Activated CD4-positive, alpha-beta T cell treated with anti-CD3 and anti-CD28 coated beads for 36 hours (primary cell): Measurements from ENCODE around the gene ZBTB40. TPM values are rescaled to one million over a fixed set of nuclear protein-coding genes. Genes with fewer than 3 reads are reported as not detected.
A peak's percentile ranks its signal among the peaks of the same experiment; 100 is the strongest.

Experiments used
- ATAC-seq: fragments of 200-7000 bp; cut with Tn5 transposase; one replicate; pipeline ENCODE4 v1.10.0; 2021; ENCODE audit warnings: mild to moderate bottlenecking, moderate library complexity
- CTCF ChIA-PET: fragments of 350-600 bp; sonication (Branson Sonifier 250); formaldehyde crosslinking; loops from one replicate; lab custom pipeline; 2021; ENCODE audit warnings: antibody characterized with exemption; lab: Charles Lee
- POLR2A ChIA-PET: fragments of 350-600 bp; sonication (Branson Sonifier 250); formaldehyde crosslinking; loops from one replicate; lab custom pipeline; 2021; ENCODE audit warnings: antibody characterized with exemption, inconsistent platforms; lab: Charles Lee
- DNase-seq: peaks from one replicate; pipeline ENCODE4 v3.0.0-alpha.2; 2020
- H3K27ac Mint-ChIP-seq: one replicate; pipeline ENCODE4 v1.8.0; 2021; ENCODE audit warnings: mixed read lengths
- H3K27me3 Mint-ChIP-seq: one replicate; pipeline ENCODE4 v1.8.0; 2021; ENCODE audit warnings: mixed read lengths
- H3K36me3 Mint-ChIP-seq: one replicate; pipeline ENCODE4 v1.8.0; 2021; ENCODE audit warnings: low read depth, mixed read lengths
- H3K4me1 Mint-ChIP-seq: one replicate; pipeline ENCODE4 v1.8.0; 2021; ENCODE audit warnings: mixed read lengths
- H3K4me3 Mint-ChIP-seq: one replicate; pipeline ENCODE4 v1.8.0; 2021; ENCODE audit warnings: mild to moderate bottlenecking, moderate library complexity, mixed read lengths
- H3K9me3 Mint-ChIP-seq: one replicate; pipeline ENCODE4 v1.8.0; 2021; ENCODE audit warnings: low read depth, mixed read lengths
- intact Hi-C, 2 experiments: fragments of 100-400 bp; cut with DNase I in 1 of 2; cut with micrococcal nuclease in 1 of 2; formaldehyde crosslinking; loops; one replicate each; pipeline versions ENCODE4 v1.14.2 to v1.15.1; 2022 to 2024; cut with DNase I, micrococcal nuclease
- total RNA-seq, 2 experiments: library from RNA; stranded (reverse); gene quantifications; one replicate each; pipeline ENCODE4 v1.2.3, GENCODE V29; 2021

Gene ZBTB40, protein sequence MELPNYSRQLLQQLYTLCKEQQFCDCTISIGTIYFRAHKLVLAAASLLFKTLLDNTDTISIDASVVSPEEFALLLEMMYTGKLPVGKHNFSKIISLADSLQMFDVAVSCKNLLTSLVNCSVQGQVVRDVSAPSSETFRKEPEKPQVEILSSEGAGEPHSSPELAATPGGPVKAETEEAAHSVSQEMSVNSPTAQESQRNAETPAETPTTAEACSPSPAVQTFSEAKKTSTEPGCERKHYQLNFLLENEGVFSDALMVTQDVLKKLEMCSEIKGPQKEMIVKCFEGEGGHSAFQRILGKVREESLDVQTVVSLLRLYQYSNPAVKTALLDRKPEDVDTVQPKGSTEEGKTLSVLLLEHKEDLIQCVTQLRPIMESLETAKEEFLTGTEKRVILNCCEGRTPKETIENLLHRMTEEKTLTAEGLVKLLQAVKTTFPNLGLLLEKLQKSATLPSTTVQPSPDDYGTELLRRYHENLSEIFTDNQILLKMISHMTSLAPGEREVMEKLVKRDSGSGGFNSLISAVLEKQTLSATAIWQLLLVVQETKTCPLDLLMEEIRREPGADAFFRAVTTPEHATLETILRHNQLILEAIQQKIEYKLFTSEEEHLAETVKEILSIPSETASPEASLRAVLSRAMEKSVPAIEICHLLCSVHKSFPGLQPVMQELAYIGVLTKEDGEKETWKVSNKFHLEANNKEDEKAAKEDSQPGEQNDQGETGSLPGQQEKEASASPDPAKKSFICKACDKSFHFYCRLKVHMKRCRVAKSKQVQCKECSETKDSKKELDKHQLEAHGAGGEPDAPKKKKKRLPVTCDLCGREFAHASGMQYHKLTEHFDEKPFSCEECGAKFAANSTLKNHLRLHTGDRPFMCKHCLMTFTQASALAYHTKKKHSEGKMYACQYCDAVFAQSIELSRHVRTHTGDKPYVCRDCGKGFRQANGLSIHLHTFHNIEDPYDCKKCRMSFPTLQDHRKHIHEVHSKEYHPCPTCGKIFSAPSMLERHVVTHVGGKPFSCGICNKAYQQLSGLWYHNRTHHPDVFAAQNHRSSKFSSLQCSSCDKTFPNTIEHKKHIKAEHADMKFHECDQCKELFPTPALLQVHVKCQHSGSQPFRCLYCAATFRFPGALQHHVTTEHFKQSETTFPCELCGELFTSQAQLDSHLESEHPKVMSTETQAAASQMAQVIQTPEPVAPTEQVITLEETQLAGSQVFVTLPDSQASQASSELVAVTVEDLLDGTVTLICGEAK
- 10 to 100 TPM; 12.7 to 13.5 TPM for total RNA-seq

DNA sequence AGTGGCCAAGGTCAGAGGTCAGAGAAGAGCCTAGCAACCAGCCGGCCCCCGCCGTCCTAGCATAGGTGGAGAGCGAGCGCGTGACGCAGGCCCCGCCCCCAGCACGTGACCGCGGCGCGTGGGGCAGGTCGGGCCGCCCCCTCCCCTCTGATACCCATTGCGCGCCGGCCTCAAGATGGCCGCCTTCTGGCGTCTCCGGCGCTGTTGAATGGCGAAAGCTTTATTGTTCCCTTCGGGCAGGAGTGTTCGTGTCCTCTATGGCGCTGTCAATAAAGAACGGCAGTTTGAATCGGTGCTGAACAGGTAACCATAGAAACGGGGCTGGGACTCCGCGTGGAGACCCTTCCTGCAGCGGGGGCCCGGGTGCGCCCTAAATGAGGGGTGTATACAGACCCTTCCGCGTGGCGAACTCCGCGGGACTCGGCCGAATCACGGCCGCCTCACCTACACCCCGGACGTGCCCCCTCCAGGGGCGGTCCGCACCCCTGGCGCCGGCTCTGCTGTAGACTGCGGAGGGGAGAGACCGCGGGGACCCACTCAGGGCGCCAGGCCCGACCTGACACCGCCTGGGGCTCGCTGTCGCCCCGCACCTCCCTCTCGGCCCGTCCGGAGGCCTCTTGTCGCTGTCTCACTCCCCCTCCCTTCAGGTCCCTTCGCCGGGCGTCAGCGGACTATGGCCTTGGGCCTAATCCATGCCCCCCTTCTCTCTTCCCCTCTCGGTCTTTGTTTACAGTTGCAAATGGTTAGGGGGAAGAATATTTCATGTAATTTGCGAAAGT, at the start of gene ZBTB40:
Gene ZBTB40 (plus strand): TSS at position 150 of the 779 bp plus-strand sequence. CDS start 38,098 bp downstream, outside the sequence.
- intact Hi-C loops = loop anchor here (1.0 to 10.0 kb wide), 9 partner anchors 23 to 1033 kb away; partner anchors contain the start of genes ASAP3 (in 1 of the 2), CDC42 (in 1 of the 2), KDM1A (in 1 of the 2) and TEX46 (in 1 of the 2)
- ATAC-seq = peak; percentile 97
- Mint-ChIP-seq H3K4me3 (peak within 1 kb of the TSS; percentile 94), H3K27ac (peak within 1 kb of the TSS; percentile 90), H3K36me3 (peaks cover 8% of the 10 kb centered on the region), H3K9me3 (peaks cover 4% of the 10 kb centered on the region), H3K27me3 (no peaks in the 10 kb centered on the region), H3K4me1 (peaks cover 41% of the 10 kb centered on the region)
- peak; percentile 98 for DNase-seq
- CTCF ChIA-PET = no interaction called here
- POLR2A ChIA-PET = no interaction called here

DNA sequence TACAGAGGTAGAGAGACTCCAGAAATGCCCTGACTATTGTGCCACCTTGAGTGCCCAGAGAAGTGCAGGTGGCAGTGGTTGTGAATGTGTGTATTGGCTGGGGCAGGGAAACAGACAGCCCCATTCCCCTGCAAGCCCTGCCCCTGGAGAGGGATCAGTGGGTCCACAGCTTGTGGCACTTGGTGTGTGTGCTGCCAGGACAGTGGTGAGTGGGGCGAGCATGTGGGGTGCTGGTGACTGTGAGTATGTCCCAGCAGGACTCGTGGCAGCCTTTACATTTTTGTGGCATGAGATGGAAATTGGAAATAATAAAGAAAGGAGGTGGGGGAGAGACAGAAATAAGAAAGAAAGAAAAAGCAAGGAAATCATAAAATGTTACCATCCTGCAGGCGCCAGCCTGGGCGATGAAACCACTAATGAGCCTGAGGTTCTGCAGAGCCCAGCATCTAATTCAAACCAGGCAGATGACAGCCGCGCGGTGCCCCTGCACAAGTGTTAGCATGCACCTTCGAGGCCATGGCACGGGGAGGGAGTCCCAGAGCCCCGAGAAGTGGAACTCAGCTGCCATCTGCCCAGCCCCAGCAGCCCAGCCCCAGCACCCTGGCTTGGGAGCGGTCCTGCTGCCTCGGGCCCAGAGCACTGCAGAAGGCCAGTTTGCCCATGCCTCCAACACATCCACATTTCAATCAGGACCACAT, 49.1 kb upstream of the ZBTB40 start:
- intact Hi-C loops = no loop called here
- no peaks in the 10 kb centered on the region for H3K36me3 Mint-ChIP-seq
- POLR2A ChIA-PET = no interaction called here

DNA sequence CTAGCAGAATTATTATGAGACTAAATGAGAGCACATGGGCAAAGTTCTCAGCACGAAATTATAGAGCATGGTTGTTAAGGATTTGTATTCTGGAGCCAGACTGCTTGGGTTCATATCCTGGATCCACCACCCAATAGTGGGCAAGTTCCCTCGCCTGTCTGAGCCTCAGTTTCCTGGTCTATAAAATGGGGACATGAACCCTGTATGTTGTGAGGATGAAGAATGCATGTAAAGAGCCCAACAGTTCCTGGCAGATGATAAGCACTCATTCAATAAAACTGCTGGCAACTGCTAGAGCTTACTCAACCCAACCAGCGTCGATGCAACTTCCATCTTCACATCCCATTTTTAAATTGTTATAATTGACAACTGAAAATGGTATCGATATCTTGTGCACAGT, 47.2 kb upstream of the ZBTB40 start:
- intact Hi-C loops = no loop called here
- ATAC-seq (no peak), DNase-seq (no peak)
- POLR2A ChIA-PET = no interaction called here
- Mint-ChIP-seq H3K4me3 (no peak overlapping the region), H3K36me3 (no peaks in the 10 kb centered on the region), H3K4me1 (no peaks in the 10 kb centered on the region), H3K27me3 (peaks cover 43% of the 10 kb centered on the region), H3K27ac (no peak overlapping the region), H3K9me3 (no peaks in the 10 kb centered on the region)
- CTCF ChIA-PET = no interaction called here

More for the DNA sequence above, 49.1 kb upstream of the ZBTB40 start:
- CTCF ChIA-PET = no interaction called here
- H3K27me3 Mint-ChIP-seq = peaks cover 57% of the 10 kb centered on the region
- H3K9me3 Mint-ChIP-seq = no peaks in the 10 kb centered on the region
- no peak overlapping the region for H3K4me3 Mint-ChIP-seq
- DNase-seq (no peak), ATAC-seq (no peak)
- H3K27ac Mint-ChIP-seq = no peak overlapping the region
- peaks cover 16% of the 10 kb centered on the region for H3K4me1 Mint-ChIP-seq

DNA sequence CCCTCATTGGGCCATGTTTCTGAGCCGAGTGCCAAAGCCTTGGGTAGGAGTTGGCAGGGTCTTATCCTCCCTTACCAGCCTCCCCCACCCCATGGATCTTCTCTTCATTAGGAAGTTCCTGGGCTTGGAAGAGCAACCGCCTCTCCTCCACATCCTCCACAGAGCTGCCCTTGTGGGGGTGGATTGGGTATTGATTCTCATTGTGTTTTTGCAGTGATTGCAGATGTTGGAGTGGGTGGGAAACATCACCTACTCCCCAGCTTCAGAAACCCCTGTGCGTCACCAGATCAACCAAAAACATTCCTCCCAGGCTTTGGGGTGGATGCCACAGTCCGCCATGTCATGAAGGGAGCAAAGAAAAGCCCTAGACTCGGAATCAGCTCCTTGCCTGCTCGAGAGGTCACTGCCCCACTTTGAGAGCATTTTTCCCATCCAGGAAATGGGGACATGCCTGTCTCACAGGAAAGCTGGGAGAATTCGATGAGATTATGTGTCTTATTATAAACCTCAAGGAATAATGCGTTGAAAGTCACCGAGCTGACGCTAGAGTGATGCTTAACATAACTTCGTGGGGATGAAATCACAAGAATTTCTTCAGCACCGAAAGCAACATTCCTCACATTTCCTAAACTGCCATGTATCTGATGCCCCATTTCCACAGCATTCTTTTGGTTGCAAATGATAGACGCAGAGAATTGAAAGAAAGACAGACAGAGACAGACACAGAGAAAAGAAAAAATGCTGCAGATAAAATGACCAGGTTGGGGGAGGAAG, 44.7 kb upstream of the ZBTB40 start:
- Mint-ChIP-seq H3K9me3 (no peaks in the 10 kb centered on the region), H3K27ac (no peak overlapping the region), H3K4me1 (no peaks in the 10 kb centered on the region), H3K36me3 (no peaks in the 10 kb centered on the region), H3K4me3 (no peak overlapping the region), H3K27me3 (peaks cover 28% of the 10 kb centered on the region)
- intact Hi-C loops = no loop called here
- DNase-seq (no peak), ATAC-seq (no peak)
- POLR2A ChIA-PET = no interaction called here
- CTCF ChIA-PET = interaction anchor here (0.6 to 1.0 kb wide), 3 partner anchors 9 to 209 kb away, joined by 3 read pairs; no protein-coding TSS in a partner anchor

DNA sequence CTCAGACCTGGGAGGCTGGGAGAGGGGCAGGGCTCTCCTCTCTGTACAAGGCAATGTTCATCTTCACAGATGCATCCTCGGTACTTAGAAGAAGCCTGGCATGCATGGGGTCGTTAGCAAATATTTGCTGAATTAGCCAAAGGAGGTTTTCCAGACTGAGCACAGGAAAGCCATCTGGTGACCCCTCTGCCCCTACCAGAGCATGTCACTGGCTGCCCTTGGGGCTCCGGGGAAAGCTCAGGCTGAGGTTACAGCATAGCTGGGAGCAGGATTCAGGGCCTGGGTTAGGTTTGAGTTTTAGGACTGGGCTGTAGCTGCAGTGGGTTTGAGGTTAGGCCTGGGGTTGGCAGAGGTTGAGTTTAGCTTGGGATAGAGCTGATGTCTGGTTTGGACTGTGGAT, 43.4 kb upstream of the ZBTB40 start:
- ATAC-seq = no peak
- ChIA-PET POLR2A (no interaction called here), CTCF (interaction anchor here (1.0 kb wide), 1 partner anchor 8 kb away, joined by 3 read pairs; no protein-coding TSS in a partner anchor)
- no peak overlapping the region for H3K27ac Mint-ChIP-seq
- H3K27me3 Mint-ChIP-seq = peaks cover 21% of the 10 kb centered on the region
- H3K9me3 Mint-ChIP-seq = no peaks in the 10 kb centered on the region
- no peaks in the 10 kb centered on the region for H3K4me1 Mint-ChIP-seq
- intact Hi-C loops = no loop called here
- DNase-seq = no peak
- H3K36me3 Mint-ChIP-seq = no peaks in the 10 kb centered on the region
- no peak overlapping the region for H3K4me3 Mint-ChIP-seq

DNA sequence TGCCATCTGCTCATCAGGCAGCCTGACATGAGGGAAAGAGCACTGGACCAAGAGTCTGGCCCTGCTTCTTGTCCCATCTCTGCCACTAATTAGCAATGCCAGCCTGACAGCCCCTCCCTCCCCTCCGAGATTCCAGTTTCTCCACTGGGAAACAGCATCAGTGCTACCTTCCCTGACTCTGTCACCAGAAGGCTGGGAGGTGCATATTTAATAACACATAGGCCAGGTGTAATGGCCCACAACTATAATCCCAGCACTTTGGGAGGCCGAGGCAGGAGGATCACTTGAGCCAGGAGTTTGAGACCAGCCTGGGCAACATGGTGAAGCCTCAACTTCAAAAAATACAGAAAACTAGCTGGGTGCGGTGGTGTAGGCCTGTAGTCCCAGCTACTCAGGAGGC, 41.2 kb upstream of the ZBTB40 start:
- Mint-ChIP-seq H3K27ac (no peak overlapping the region), H3K36me3 (no peaks in the 10 kb centered on the region), H3K27me3 (peaks cover 11% of the 10 kb centered on the region), H3K4me1 (no peaks in the 10 kb centered on the region), H3K9me3 (no peaks in the 10 kb centered on the region), H3K4me3 (no peak overlapping the region)
- ChIA-PET CTCF (interaction anchor here (0.7 to 0.9 kb wide), 2 partner anchors 9 to 88 kb away, joined by 3 read pairs; no protein-coding TSS in a partner anchor), POLR2A (no interaction called here)
- DNase-seq (no peak), ATAC-seq (no peak)
- intact Hi-C loops = loop anchor here in 1 of 2 experiments (10.0 kb wide), 1 partner anchor 196 kb away; no protein-coding TSS in a partner anchor

DNA sequence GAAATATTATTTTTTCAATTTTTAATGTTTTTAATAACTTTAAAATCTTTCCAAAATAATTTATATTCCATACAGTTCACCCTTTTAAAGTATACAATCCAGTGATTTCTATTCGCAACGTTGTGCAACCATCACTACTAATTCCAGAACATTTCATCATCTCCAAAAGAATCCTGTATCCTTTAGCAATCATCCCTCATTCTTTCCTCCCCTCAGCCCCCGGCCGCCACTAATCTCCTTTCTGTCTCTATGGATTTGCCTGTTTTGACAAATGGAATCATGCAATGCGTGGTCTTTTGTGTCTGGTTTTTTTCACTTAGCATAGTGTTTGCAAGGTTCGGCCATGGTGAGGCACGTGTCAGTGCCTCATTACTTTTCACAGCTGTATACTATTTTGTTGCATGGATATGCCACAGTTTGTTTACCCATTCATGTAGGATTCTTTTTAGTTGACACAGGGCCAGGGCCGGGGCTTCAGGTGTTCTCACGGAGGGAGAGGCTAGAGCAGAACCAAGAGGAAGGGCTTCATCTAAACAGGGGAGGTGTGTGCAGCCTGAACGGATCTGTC, 40.6 kb upstream of the ZBTB40 start:
- Mint-ChIP-seq H3K27ac (no peak overlapping the region), H3K27me3 (peaks cover 6% of the 10 kb centered on the region), H3K36me3 (no peaks in the 10 kb centered on the region), H3K9me3 (no peaks in the 10 kb centered on the region), H3K4me1 (no peaks in the 10 kb centered on the region), H3K4me3 (no peak overlapping the region)
- ATAC-seq (no peak), DNase-seq (no peak)
- intact Hi-C loops = loop anchor here in 1 of 2 experiments (10.0 kb wide), 1 partner anchor 196 kb away; no protein-coding TSS in a partner anchor
- POLR2A ChIA-PET = no interaction called here
- CTCF ChIA-PET = interaction anchor here (0.9 kb wide), 1 partner anchor 9 kb away, joined by 3 read pairs; no protein-coding TSS in a partner anchor

DNA sequence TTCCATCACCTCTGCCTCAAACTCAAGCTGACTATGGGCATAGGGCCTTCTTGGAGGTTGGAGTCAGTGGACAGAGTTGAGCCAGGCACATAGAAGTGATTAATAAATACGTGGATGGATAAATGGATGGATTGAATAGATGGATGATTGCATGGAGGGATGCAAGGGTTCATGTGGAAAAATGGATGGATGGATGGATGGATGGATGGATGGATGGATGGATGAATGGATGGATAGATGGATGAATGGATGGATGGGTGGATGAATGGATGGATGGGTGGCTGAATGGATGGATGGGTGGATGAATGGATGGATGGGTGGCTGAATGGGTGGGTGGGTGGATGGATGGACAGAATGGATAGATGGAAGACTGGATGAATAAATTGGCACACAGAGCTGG, 40.1 kb upstream of the ZBTB40 start:
- no peak overlapping the region for H3K4me3 Mint-ChIP-seq
- POLR2A ChIA-PET = no interaction called here

More for the DNA sequence above, 40.1 kb upstream of the ZBTB40 start:
- intact Hi-C loops = loop anchor here in 1 of 2 experiments (10.0 kb wide), 1 partner anchor 197 kb away; no protein-coding TSS in a partner anchor
- Mint-ChIP-seq H3K27me3 (peaks cover 6% of the 10 kb centered on the region), H3K9me3 (no peaks in the 10 kb centered on the region), H3K4me1 (no peaks in the 10 kb centered on the region), H3K36me3 (no peaks in the 10 kb centered on the region), H3K27ac (no peak overlapping the region)
- DNase-seq = no peak
- no peak for ATAC-seq
- CTCF ChIA-PET = interaction anchor here (0.6 kb wide), 1 partner anchor 534 kb away, joined by 3 read pairs; no protein-coding TSS in a partner anchor
